GM12878 (cell line): ENCODE results near the gene PTBP1. TPM values are rescaled to one million over a fixed set of nuclear protein-coding genes. Genes with fewer than 3 reads are reported as not detected.

Source experiments
- ATAC-seq: fragments of 200-7000 bp; cut with Tn5 transposase; 3 replicates; pipeline ENCODE4 v1.9.1; 2020; ENCODE audit warnings: mild to moderate bottlenecking, moderate library complexity
- BruUV-seq: library from RNA; stranded (reverse); fragments of 400-500 nt; replicated peaks from 2 replicates; lab custom pipeline; 2021; lab: Mats Ljungman, UMichigan
- CTCF ChIA-PET: fragments of 300-600 bp; sonication (Branson Sonifier 250); formaldehyde crosslinking; extraction: SDS; loops from one replicate; lab custom pipeline; 2021; ENCODE audit warnings: inconsistent platforms; lab: Yijun Ruan, JAX
- POLR2A ChIA-PET: fragments of 350-600 bp; formaldehyde crosslinking; extraction: SDS; loops from one replicate; lab custom pipeline; 2021; ENCODE audit warnings: inconsistent platforms; lab: Charles Lee
- RAD21 ChIA-PET: fragments of 300-600 bp; sonication (Branson Sonifier 250); formaldehyde crosslinking; loops from one replicate; lab custom pipeline; 2023; ENCODE audit warnings: antibody characterized with exemption; ENCODE audit not compliant: unreplicated experiment; lab: Charles Lee
- SMC1A ChIA-PET: fragments of 300-600 bp; sonication (Branson Sonifier 250); formaldehyde crosslinking; loops from one replicate; lab custom pipeline; 2023; ENCODE audit not compliant: unreplicated experiment, uncharacterized antibody; lab: Charles Lee
- DNase-seq: peaks from one replicate; pipeline ENCODE4 v3.0.0-alpha.2; 2011; ENCODE audit warnings: low read depth, low spot score
- FAIRE-seq: peaks from 3 replicates; lab custom pipeline; 2011; peaks lifted over from hg19 to GRCh38; lab: Jason Lieb, UNC
- H2AFZ ChIP-seq: 2 replicates; pipeline ENCODE4 v1.6.0; 2011; ENCODE audit warnings: low read depth, low read length, control low read depth; ENCODE audit not compliant: control insufficient read depth
- H3K27ac ChIP-seq: 2 replicates; pipeline ENCODE4 v1.5.1; 2011; ENCODE audit warnings: control low read depth; ENCODE audit not compliant: control insufficient read depth, insufficient read depth
- H3K27me3 ChIP-seq, 2 experiments: replicated peaks in 1 of 2; 2 replicates each; pipeline versions ENCODE4 v1.6.0 to v1.6.1; 2011; ENCODE audit warnings: low read length in 1 of 2; ENCODE audit not compliant: control insufficient read depth in 2 of 2, insufficient read depth in 2 of 2
- H3K36me3 ChIP-seq, 2 experiments: 2 replicates each; pipeline ENCODE4 v1.5.1; 2011; ENCODE audit warnings: low read length in 1 of 2; ENCODE audit not compliant: control insufficient read depth in 2 of 2, insufficient read depth in 2 of 2
- H3K4me1 ChIP-seq: 2 replicates; pipeline ENCODE4 v1.6.1; 2011; ENCODE audit warnings: mild to moderate bottlenecking, low read length, moderate library complexity, mixed read lengths; ENCODE audit not compliant: control insufficient read depth, insufficient read depth
- H3K4me2 ChIP-seq: 2 replicates; pipeline ENCODE4 v1.6.0; 2011; ENCODE audit warnings: control low read depth; ENCODE audit not compliant: control insufficient read depth, insufficient read depth
- H3K4me3 ChIP-seq: fragments of 200-600 bp; sonication (generic); 2 replicates; pipeline ENCODE4 v1.5.1; 2016
- H3K79me2 ChIP-seq: 2 replicates; pipeline ENCODE4 v1.6.0; 2011; ENCODE audit warnings: low read length; ENCODE audit not compliant: control insufficient read depth, insufficient read depth
- H3K9ac ChIP-seq: 2 replicates; pipeline ENCODE4 v1.8.0; 2011; ENCODE audit warnings: low read length, control low read depth, mixed read lengths; ENCODE audit not compliant: control insufficient read depth, insufficient read depth
- H3K9me3 ChIP-seq: replicated peaks from 3 replicates; pipeline ENCODE4 v1.5.1; 2011; ENCODE audit warnings: mild to moderate bottlenecking, low read length; ENCODE audit not compliant: control insufficient read depth, insufficient read depth
- H4K20me1 ChIP-seq: 2 replicates; pipeline ENCODE4 v1.6.0; 2011; ENCODE audit not compliant: control insufficient read depth, insufficient read depth
- BACH1 ChIP-seq: fragments of 450-650 bp; IDR thresholded peaks from 2 replicates; pipeline ENCODE4 v1.6.1; 2017; ENCODE audit warnings: mild to moderate bottlenecking, borderline replicate concordance
- BCL11A ChIP-seq: IDR thresholded peaks from 2 replicates; pipeline ENCODE4 v1.6.1; 2011; ENCODE audit warnings: low read depth, low read length
- EP300 ChIP-seq, 2 experiments: fragments of 150-350 bp in 1 of 2; IDR thresholded peaks; 2 replicates each; pipeline ENCODE4 v1.6.1; 2011 to 2012; ENCODE audit warnings: low read depth in 2 of 2, low read length in 2 of 2, borderline replicate concordance in 1 of 2, improper control_type of control experiment in 1 of 2, inconsistent platforms in 1 of 2; ENCODE audit not compliant: control insufficient read depth in 1 of 2
- IRF4 ChIP-seq: IDR thresholded peaks from 2 replicates; pipeline ENCODE4 v1.6.1; 2011; ENCODE audit warnings: low read depth, low read length
- NBN ChIP-seq: fragments of 450-650 bp; IDR thresholded peaks from 2 replicates; pipeline ENCODE4 v1.6.1; 2016
- TAF1 ChIP-seq: IDR thresholded peaks from 2 replicates; pipeline ENCODE4 v1.6.1; 2011; ENCODE audit warnings: mild to moderate bottlenecking, low read depth, low read length, borderline replicate concordance
- YY1 ChIP-seq: IDR thresholded peaks from 2 replicates; pipeline ENCODE4 v1.6.1; 2011; ENCODE audit warnings: low read depth, mild to moderate bottlenecking, low read length
- ZNF217 ChIP-seq: fragments of 450-650 bp; IDR thresholded peaks from 2 replicates; pipeline ENCODE4 v1.6.1; 2017; ENCODE audit warnings: antibody characterized with exemption, mild to moderate bottlenecking
- WGBS: methylation state at CpG from one replicate; pipeline ENCODE4 v1.1.6; 2016; ENCODE audit warnings: low lambda C conversion rate; ENCODE audit not compliant: insufficient replicate concordance, insufficient coverage; ENCODE audit errors: missing lambda C conversion rate; 5-methylcytosine and 5-hydroxymethylcytosine counted together
- in situ Hi-C: fragments of 300-500 bp; cut with MboI; formaldehyde crosslinking; loops from 9 replicates; pipeline ENCODE4 v1.14.3; 2018; ENCODE audit warnings: mixed read lengths
- intact Hi-C: fragments of 100-400 bp; cut with micrococcal nuclease; formaldehyde crosslinking; loops from one replicate; pipeline ENCODE4 v1.14.2; 2022; ENCODE audit not compliant: unreplicated experiment
- polyA plus RNA-seq, 11 experiments: library from polyadenylated mRNA; depleted of rRNA in 4 of 11; unstranded in 6 of 11; stranded (reverse) in 5 of 11; fragments of >200 nt; fragmentation: Nextera tagmentation in 4 of 11; fragmentation: Illumina TruSeq in 1 of 11; extraction: Ambion mirVana in 4 of 11; extraction: Trizol in 1 of 11; gene quantifications; 1 replicate in 1 of 11; 2 replicates in 10 of 11; pipeline versions ENCODE4 v1.2.1 to v1.2.3, GENCODE V29; 2011 to 2016; ENCODE audit warnings: inconsistent platforms in 2 of 11, missing spikeins in 2 of 11, low read depth in 1 of 11
- total RNA-seq, 4 experiments: library from RNA; depleted of rRNA in 3 of 4; stranded (reverse); fragments of >200 nt in 3 of 4; fragmentation: Illumina TruSeq in 1 of 4; extraction: Trizol in 1 of 4; gene quantifications; 2 replicates each; pipeline versions ENCODE4 v1.2.1 to v1.2.3, GENCODE V29; 2013 to 2021
- TF ChIP-seq, protein P1 (sequence below): IDR thresholded peaks from 2 replicates; pipeline ENCODE4 v1.6.1; 2012; ENCODE audit warnings: low read depth, low read length, improper control_type of control experiment
- TF ChIP-seq, protein P2 (sequence below): fragments of 450-650 bp; IDR thresholded peaks from 2 replicates; pipeline ENCODE4 v1.6.1; 2018; ENCODE audit warnings: borderline replicate concordance, mild to moderate bottlenecking; ENCODE audit not compliant: partially characterized antibody
- TF ChIP-seq, protein P3 (sequence below), 3 experiments: IDR thresholded peaks in 2 of 3; conservative IDR thresholded peaks in 1 of 3; 2 replicates each; pipeline ENCODE4 v1.5.1; 2011; ENCODE audit warnings: low read depth in 3 of 3, low read length in 3 of 3, mild to moderate bottlenecking in 3 of 3, control low read depth in 2 of 3, moderate library complexity in 2 of 3, inconsistent platforms in 1 of 3, mixed read lengths in 1 of 3; ENCODE audit not compliant: control insufficient read depth in 2 of 3, insufficient read depth in 1 of 3; ENCODE audit errors: extremely low read depth in 1 of 3

PTBP1 gene
- total and polyA plus RNA-seq, 10 of the 15 experiments (the other 5 are each of a cell fraction or from before 2014, with no cell fraction given), result 13.1 to 532 (median 217) TPM

DNA sequence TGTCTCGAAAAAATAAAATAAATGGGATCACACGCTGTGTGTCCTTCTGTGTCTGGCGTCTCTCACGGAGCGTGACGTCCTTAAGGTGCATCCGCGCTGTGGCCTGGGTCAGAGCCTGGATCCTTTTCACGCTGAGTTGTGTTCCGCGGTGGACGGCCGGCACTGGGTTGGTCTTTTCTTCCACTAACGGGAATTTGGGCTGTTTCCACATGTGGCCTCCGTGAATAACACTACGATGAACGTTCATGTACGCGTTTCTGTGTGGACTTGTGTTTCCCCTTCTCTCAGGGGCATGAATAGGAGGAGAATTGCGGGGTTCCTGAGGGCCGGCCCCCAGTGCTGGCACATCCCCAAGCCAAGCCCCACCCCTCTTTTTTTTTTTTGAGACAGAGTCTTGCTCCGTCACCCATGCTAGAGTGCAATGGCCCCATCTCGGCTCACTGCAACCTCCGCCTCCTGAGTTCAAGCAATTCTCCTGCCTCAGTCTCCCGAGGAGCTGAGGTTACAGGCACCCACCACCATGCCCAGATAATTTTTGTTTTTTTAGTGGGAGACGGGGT lies 6.2 kb upstream of the PTBP1 start:
- DNase-seq (no peak), FAIRE-seq (no peak), ATAC-seq (no peak)
- ChIA-PET CTCF (no interaction called here), SMC1A (no interaction called here), RAD21 (no interaction called here), POLR2A (no interaction called here)
- intact Hi-C loops (no loop called here), in situ Hi-C loops (no loop called here)
- Histone ChIP-seq H3K4me2 (no peak overlapping the region), H3K79me2 (no peaks in the 10 kb centered on the region), H3K9ac (no peak overlapping the region), H3K27me3 (no peaks in the 10 kb centered on the region; a peak in 1 of 4 replicates), H4K20me1 (no peaks in the 10 kb centered on the region), H3K9me3 (no peaks in the 10 kb centered on the region), H3K27ac (no peak overlapping the region), H2AFZ (no peak overlapping the region), H3K4me3 (no peak overlapping the region), H3K4me1 (no peaks in the 10 kb centered on the region), H3K36me3 (no peaks in the 10 kb centered on the region)
- 68% methylated on average over 25 of the region's 26 CpGs for WGBS
- no TSS peak for BruUV-seq
- no peak for TF ChIP-seq YY1
- TF ChIP-seq, protein P1, sequence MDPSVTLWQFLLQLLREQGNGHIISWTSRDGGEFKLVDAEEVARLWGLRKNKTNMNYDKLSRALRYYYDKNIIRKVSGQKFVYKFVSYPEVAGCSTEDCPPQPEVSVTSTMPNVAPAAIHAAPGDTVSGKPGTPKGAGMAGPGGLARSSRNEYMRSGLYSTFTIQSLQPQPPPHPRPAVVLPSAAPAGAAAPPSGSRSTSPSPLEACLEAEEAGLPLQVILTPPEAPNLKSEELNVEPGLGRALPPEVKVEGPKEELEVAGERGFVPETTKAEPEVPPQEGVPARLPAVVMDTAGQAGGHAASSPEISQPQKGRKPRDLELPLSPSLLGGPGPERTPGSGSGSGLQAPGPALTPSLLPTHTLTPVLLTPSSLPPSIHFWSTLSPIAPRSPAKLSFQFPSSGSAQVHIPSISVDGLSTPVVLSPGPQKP, result no peak
- no peak for TF ChIP-seq ZNF217

DNA sequence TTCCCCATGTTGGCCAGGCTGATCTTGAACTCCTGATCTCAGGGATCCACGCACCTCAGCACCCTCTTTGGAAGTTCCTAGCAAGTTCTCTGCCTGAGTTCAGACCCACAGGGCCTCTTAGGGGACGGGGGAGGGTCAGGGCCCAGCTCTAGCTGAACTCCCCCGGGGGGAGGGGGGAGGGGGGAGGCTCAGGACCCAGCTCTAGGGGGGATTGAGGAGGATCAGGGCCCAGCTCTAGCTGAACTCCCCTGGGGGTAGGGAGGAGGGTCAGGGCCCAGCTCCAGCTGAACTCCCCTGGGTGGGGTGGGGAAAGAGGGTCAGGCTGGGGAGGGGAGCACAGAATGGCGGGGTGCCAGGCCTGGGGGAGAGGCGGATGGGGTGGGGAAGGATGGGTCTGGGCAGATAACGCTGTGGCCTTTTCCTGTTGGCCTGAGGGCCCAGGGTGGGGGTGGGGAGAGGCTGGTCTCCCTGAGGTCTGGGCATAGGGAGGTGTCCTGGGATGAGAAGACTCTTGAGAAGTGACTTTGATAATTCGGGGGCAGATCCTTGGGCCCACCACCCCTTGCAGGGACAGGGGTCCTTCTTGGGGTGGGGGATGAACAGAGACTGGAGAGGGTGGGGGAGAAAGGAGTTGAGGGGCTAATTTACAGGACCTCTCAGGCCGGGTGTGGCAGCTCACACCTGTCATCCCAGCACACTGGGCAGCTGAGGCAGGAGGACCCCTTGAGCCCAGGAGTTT lies 5.5 kb upstream of the PTBP1 start:
- Histone ChIP-seq H4K20me1 (no peaks in the 10 kb centered on the region), H3K4me1 (no peaks in the 10 kb centered on the region), H3K36me3 (no peaks in the 10 kb centered on the region), H3K27me3 (no peaks in the 10 kb centered on the region; a peak in 1 of 4 replicates), H3K79me2 (no peaks in the 10 kb centered on the region; the same call in 1 of the 2 replicates), H3K4me2 (no peak overlapping the region), H3K9ac (no peak overlapping the region), H3K27ac (no peak overlapping the region), H3K9me3 (no peaks in the 10 kb centered on the region), H3K4me3 (no peak overlapping the region), H2AFZ (no peak overlapping the region)
- FAIRE-seq (no peak), DNase-seq (no peak), ATAC-seq (no peak)
- intact Hi-C loops (no loop called here), in situ Hi-C loops (no loop called here)
- ChIA-PET RAD21 (no interaction called here), POLR2A (no interaction called here), SMC1A (no interaction called here), CTCF (no interaction called here)
- WGBS, result 3% methylated on average over 3 of the region's 8 CpGs
- TF ChIP-seq TAF1 (no peak), BCL11A (no peak), BACH1 (no peak), IRF4 (no peak), NBN (no peak), EP300 (IDR thresholded peaks at IDR 0.05; ENCODE audit: borderline replicate concordance in 1 of 2, control insufficient read depth in 1 of 2, low read depth in 2 of 2, low read length in 2 of 2) (no peak)
- TF ChIP-seq, protein P2, sequence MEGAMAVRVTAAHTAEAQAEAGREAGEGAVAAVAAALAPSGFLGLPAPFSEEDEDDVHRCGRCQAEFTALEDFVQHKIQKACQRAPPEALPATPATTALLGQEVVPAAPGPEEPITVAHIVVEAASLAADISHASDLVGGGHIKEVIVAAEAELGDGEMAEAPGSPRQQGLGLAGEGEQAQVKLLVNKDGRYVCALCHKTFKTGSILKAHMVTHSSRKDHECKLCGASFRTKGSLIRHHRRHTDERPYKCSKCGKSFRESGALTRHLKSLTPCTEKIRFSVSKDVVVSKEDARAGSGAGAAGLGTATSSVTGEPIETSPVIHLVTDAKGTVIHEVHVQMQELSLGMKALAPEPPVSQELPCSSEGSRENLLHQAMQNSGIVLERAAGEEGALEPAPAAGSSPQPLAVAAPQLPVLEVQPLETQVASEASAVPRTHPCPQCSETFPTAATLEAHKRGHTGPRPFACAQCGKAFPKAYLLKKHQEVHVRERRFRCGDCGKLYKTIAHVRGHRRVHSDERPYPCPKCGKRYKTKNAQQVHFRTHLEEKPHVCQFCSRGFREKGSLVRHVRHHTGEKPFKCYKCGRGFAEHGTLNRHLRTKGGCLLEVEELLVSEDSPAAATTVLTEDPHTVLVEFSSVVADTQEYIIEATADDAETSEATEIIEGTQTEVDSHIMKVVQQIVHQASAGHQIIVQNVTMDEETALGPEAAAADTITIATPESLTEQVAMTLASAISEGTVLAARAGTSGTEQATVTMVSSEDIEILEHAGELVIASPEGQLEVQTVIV, result no peak
- TF ChIP-seq, protein P3, sequence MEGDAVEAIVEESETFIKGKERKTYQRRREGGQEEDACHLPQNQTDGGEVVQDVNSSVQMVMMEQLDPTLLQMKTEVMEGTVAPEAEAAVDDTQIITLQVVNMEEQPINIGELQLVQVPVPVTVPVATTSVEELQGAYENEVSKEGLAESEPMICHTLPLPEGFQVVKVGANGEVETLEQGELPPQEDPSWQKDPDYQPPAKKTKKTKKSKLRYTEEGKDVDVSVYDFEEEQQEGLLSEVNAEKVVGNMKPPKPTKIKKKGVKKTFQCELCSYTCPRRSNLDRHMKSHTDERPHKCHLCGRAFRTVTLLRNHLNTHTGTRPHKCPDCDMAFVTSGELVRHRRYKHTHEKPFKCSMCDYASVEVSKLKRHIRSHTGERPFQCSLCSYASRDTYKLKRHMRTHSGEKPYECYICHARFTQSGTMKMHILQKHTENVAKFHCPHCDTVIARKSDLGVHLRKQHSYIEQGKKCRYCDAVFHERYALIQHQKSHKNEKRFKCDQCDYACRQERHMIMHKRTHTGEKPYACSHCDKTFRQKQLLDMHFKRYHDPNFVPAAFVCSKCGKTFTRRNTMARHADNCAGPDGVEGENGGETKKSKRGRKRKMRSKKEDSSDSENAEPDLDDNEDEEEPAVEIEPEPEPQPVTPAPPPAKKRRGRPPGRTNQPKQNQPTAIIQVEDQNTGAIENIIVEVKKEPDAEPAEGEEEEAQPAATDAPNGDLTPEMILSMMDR (IDR thresholded peaks at IDR 0.05 in 2 of 3, conservative IDR thresholded peaks at IDR 0.05 in 1 of 3; ENCODE audit: control insufficient read depth in 2 of 3, extremely low read depth in 1 of 3, insufficient read depth in 1 of 3, low read depth in 3 of 3, low read length in 3 of 3), result no peak
- BruUV-seq, result no TSS peak
